ENCODE measurements around the gene CFAP46.

- TF ChIP-seq CTCF (IDR thresholded peaks at IDR 0.05): no peak
- no peak for TF ChIP-seq POLR2A (IDR thresholded peaks at IDR 0.05)
These were observed 155.4 kb downstream of the CFAP46 start for GRCh38 chr10:132786884-132787494.

Measured in uterus (tissue), 2 donors.